MG63 (cell line): Measurements from ENCODE around the gene TRIM50. TPM values are rescaled to one million over a fixed set of nuclear protein-coding genes. Genes with fewer than 3 reads are reported as not detected.
"Not testable (repeated sequence)": the region's sequence is repeated elsewhere in the genome, so short reads cannot be mapped to it uniquely, and the experiment has no call there.

Experiments
- DNase-seq: peaks from one replicate; pipeline ENCODE4 v3.0.0-alpha.2; 2020
- H3K27me3 ChIP-seq: fragments of 250-450 bp; sonication (Bioruptor Pico); 2 replicates; pipeline ENCODE4 v1.5.1; 2020; ENCODE audit warnings: mild to moderate bottlenecking, moderate library complexity
- H3K36me3 ChIP-seq: fragments of 250-450 bp; sonication (Bioruptor Pico); 2 replicates; pipeline ENCODE4 v1.5.1; 2020; ENCODE audit warnings: mild to moderate bottlenecking, moderate library complexity
- H3K4me3 ChIP-seq: fragments of 250-450 bp; sonication (Bioruptor Pico); 2 replicates; pipeline ENCODE4 v1.5.1; 2020; ENCODE audit warnings: mild to moderate bottlenecking, moderate library complexity
- H3K9me3 ChIP-seq: fragments of 250-450 bp; sonication (Bioruptor Pico); 2 replicates; pipeline ENCODE4 v1.5.1; 2020; ENCODE audit warnings: mild to moderate bottlenecking, moderate library complexity
- total RNA-seq: library from RNA; depleted of rRNA; stranded (reverse); fragments of >200 nt; shearing (Covaris generic); gene quantifications from 2 replicates; pipeline ENCODE4 v1.2.3, GENCODE V29; 2014; ENCODE audit warnings: low replicate concordance; rRNA removed

The TRIM50 gene
- total RNA-seq, 1 experiment from 2014 or later, result not detected

DNA sequence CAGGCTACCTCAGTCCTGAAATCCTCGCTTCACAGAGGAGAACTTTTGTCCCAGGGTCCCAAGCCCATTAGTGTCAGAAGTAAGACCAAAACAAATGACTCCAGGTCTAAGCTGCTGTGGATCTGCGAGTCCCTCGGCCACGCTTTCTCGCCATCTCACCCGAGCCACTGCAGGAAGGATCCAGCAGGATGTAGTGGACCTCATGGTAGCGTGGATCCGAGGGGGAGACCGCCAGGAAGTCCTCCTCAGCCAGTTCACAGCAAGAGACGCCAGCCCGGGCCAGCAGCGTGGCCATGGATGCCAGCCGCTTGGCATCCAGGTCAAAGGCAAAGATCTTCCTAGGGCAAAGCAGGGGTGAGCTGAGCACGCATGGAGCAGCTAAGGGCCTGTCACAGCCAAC is 23.8 kb downstream of the TRIM50 start:
- H3K4me3 ChIP-seq, result no peak overlapping the region
- H3K9me3 ChIP-seq, result no peaks in the 10 kb centered on the region
- no peaks in the 10 kb centered on the region for H3K27me3 ChIP-seq
- H3K36me3 ChIP-seq, result no peaks in the 10 kb centered on the region
- no peak for DNase-seq

DNA sequence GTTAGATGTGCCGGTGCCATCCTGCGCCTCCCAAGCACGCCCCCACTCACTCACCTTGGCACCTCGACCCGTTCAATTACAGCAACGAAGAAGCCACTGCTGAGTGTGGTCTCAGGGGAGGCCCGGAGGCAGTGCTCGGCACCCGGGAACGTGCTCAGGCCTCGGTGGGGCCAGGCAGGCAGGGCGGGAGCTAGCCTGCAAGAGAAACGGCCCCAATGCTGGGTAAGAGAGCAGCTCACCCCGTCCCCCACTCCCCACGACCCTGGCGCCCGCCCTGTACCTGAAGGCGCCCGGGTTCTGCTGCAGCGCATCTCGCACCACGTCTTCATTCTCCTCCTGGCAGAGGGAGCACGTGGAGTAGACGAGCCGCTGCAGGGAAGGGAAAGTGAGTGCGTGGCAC is 24.3 kb downstream of the TRIM50 start:
- H3K36me3 ChIP-seq, result no peaks in the 10 kb centered on the region
- no peak overlapping the region for H3K4me3 ChIP-seq
- no peaks in the 10 kb centered on the region for H3K27me3 ChIP-seq
- no peaks in the 10 kb centered on the region for H3K9me3 ChIP-seq
- no peak for DNase-seq

DNA sequence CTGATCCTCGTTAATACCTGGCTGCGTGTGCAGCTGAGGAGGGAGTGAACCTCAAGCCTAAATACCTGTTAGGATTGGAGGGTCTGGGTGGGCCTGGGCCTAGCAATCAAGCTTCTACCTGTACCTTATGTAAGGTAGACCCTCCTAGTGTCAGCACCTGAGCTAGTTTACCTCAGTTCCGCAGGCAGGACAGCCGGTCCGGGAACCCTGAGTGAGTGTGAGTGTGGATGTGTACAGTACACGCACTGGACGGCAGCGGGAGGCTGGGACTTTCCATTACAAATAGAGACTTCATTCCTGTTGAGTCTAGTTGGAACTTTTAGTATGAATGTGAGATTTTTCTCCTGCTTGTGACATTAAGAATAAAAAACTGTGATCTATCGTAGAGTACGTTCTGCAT is 25.0 kb downstream of the TRIM50 start:
- not testable (repeated sequence) for H3K9me3 ChIP-seq, H3K36me3 ChIP-seq, DNase-seq, H3K4me3 ChIP-seq, H3K27me3 ChIP-seq

DNA sequence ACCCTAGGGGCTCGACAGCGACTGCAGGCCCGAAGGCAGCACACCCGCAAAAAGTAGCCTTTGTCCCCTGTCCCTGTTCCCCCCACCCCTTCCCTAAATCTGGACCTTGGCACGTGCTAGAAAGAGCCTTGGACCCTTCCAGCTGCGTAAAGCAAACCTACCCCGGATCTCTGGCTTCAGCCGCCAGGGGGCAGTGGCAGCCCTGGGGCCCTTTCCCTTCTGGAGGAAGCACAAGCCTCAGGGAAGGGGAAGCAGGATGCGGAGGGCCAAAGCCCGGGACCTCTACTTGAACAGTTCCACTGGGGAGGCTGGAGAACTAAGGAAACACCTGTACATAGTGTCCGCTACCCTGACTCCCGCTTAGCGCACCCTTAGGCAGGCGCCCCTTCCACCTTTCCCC is 26.8 kb downstream of the TRIM50 start:
- not testable (repeated sequence) for H3K36me3 ChIP-seq, H3K27me3 ChIP-seq, H3K9me3 ChIP-seq, DNase-seq, H3K4me3 ChIP-seq

DNA sequence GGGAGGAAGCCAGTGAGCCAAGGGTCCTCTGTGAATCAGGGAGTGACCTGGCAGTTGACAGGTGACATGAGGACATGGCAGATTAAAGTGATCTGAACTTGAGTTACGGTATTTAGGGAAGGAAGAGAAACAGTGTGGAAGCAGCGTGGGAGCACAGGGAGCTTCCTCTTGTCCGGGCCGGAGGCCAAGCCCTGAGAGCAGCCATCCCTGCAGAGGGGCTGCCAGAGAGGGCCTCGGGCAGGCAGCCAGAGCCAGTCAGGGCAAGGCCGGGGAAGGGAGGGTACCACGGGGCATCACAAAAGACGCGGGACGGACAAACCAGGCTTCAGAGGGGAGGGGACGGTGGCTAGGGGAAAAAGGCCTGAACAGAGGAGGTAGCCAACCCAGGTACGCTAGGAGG is 28.1 kb downstream of the TRIM50 start:
- H3K4me3 ChIP-seq, H3K27me3 ChIP-seq, H3K36me3 ChIP-seq, H3K9me3 ChIP-seq, DNase-seq: not testable (repeated sequence)

DNA sequence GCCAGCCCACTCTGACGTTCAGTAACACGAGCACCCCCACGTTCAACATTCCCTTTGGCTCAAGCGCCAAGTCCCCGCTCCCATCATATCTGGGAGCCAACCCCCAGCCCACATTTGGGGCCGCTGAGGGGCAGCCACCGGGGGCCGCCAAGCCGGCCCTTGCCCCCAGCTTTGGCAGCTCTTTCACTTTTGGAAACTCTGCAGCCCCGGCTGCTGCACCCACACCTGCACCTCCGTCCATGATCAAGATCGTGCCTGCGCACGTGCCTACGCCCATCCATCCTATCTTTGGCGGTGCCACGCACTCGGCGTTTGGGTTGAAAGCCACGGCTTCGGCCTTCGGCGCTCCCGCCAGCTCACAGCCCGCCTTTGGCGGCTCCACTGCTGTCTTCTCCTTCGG is 30.2 kb downstream of the TRIM50 start:
- not testable (repeated sequence) for H3K4me3 ChIP-seq, DNase-seq, H3K36me3 ChIP-seq, H3K27me3 ChIP-seq, H3K9me3 ChIP-seq

DNA sequence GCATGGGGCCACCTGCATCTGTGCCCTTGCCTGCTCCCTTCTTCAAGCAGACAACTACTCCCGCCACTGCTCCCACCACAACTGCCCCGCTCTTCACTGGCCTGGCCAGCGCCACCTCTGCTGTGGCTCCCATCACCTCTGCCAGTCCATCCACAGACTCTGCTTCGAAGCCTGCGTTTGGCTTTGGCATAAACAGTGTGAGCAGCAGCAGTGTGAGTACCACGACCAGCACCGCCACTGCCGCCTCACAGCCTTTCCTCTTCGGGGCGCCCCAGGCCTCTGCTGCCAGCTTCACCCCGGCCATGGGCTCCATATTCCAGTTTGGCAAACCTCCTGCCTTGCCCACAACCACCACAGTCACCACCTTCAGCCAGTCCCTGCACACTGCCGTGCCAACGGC is 30.6 kb downstream of the TRIM50 start:
- not testable (repeated sequence) for DNase-seq, H3K36me3 ChIP-seq, H3K4me3 ChIP-seq, H3K27me3 ChIP-seq, H3K9me3 ChIP-seq

DNA sequence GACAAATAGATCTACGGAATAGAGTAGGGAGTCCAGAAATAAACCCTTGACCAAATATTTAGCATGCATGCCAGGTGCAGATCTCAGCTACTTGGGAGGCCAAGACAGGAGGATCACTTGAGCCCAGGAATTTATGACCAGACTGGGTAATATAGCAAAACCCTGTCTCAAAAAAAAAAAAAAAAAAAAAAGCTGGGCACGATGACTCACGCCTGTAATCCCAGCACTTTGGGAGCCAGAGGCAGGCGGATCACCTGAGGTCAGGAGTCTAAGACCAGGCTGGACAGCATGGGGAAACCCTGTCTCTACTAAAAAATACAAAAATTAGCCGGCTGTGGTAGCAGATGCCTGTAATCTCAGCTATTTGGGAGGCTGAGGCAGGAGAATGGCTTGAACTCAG is 50.7 kb downstream of the TRIM50 start:
- not testable (repeated sequence) for H3K27me3 ChIP-seq, DNase-seq, H3K9me3 ChIP-seq, H3K36me3 ChIP-seq, H3K4me3 ChIP-seq

DNA sequence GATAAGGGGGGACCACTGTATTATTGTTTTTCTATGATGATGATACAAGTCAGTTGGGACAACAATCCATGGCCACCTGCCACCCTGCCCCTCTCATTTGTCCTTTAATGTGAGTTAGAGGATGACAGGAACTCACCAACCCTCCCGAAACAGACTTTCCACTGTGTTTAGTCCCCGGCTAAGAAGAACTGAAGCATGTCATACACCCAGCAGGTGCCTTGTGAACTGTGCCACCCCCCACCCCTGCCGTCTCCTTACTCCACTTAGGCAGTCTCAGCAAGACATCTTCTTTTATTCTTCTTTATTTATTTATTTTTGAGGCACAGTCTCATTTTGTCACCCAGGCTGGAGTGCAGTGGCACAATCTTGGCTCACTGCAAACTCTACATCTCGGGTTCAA is 60.1 kb downstream of the TRIM50 start:
- not testable (repeated sequence) for H3K36me3 ChIP-seq, H3K4me3 ChIP-seq, H3K27me3 ChIP-seq, H3K9me3 ChIP-seq, DNase-seq

DNA sequence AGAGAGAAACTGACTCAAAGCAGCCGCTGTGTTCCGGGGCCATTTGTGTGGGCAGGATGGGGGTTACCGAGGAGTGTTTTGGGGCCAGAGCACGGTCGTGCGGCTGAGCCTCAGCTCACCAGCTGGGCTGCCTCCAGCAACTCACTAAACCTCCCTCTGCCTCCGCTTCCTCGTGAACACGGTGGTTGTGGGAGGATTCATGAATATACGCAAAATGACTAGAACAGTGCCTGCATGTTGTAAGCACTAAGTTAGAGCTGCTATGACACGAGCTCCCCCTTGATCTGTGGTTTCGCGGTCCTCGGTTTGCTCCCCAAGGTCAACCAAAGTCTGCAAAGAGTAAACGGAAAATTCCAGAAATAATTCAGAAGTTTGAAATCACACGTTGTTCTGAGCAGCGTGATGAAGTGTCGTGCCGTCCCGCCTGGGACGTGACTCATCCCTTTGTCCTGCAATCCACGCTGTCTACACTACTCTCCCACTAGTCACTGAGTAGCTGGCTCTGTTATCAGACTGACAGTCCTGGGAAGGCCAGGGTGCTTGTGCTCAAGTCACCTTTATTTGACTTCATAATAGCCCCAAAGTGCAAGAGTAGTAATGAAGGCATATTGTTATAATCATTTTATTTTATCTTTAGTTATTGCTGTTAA is 61.0 kb downstream of the TRIM50 start:
- not testable (repeated sequence) for H3K9me3 ChIP-seq, DNase-seq, H3K4me3 ChIP-seq, H3K36me3 ChIP-seq, H3K27me3 ChIP-seq

Other genes starting within 250 kb of the TRIM50 start
- gene SPDYE9, start 242.0 kb downstream of the TRIM50 start, total RNA-seq, result not detected in 2 replicates
- gene NSUN5, start 19.3 kb downstream of the TRIM50 start, total RNA-seq, result 29.4 and 44.7 TPM in 2 replicates
- gene FKBP6, start 79 bp upstream of the TRIM50 start, total RNA-seq, result not detected in 2 replicates
- 0.32 and 0.79 TPM in 2 replicates for gene FZD9, start 105.7 kb upstream of the TRIM50 start, total RNA-seq
- 44.6 and 67.4 TPM in 2 replicates for gene BAZ1B, start 194.2 kb upstream of the TRIM50 start, total RNA-seq
- gene BCL7B, start 229.6 kb upstream of the TRIM50 start, total RNA-seq, result 31.6 and 33.3 TPM in 2 replicates